NB4 (cell line): ENCODE data around the gene MGAT5B.

Source experiments
- MYC ChIP-seq: IDR thresholded peaks from 2 replicates; pipeline ENCODE4 v1.6.1; 2011; ENCODE audit warnings: low read depth, low read length
- POLR2A ChIP-seq: IDR thresholded peaks from 2 replicates; pipeline ENCODE4 v1.6.1; 2011; ENCODE audit warnings: mild to moderate bottlenecking; ENCODE audit not compliant: insufficient read length; ENCODE audit errors: extremely low read depth
- TF ChIP-seq, protein P1 (sequence below): IDR thresholded peaks from one replicate; pipeline ENCODE4 v1.5.1; 2012; ENCODE audit warnings: low read depth, low read length

DNA sequence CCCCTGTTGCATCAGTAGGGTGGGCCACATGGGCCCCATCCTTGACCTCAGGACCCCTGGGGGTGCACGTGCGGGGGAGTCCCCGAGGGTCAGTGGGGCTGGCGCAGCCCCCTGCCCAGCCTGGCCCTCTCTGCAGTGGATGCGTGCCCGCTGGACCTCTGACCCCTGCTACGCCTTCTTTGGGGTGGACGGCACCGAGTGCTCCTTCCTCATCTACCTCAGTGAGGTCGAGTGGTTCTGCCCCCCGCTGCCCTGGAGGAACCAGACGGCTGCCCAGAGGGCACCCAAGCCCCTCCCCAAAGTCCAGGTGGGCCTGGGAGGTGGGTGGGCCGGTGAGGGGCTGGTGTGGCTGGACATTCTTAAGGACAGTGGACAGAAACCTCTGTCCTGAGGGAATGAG lies 35.9 kb downstream of the MGAT5B start:
- TF ChIP-seq, protein P1, sequence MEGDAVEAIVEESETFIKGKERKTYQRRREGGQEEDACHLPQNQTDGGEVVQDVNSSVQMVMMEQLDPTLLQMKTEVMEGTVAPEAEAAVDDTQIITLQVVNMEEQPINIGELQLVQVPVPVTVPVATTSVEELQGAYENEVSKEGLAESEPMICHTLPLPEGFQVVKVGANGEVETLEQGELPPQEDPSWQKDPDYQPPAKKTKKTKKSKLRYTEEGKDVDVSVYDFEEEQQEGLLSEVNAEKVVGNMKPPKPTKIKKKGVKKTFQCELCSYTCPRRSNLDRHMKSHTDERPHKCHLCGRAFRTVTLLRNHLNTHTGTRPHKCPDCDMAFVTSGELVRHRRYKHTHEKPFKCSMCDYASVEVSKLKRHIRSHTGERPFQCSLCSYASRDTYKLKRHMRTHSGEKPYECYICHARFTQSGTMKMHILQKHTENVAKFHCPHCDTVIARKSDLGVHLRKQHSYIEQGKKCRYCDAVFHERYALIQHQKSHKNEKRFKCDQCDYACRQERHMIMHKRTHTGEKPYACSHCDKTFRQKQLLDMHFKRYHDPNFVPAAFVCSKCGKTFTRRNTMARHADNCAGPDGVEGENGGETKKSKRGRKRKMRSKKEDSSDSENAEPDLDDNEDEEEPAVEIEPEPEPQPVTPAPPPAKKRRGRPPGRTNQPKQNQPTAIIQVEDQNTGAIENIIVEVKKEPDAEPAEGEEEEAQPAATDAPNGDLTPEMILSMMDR: no peak
- no peak for TF ChIP-seq POLR2A
- TF ChIP-seq MYC: no peak
